GM19438 (cell line): ENCODE data around the gene ABI3BP.

Source experiments
- ATAC-seq: cut with Tn5 transposase; IDR thresholded peaks from one replicate; pipeline ENCODE4 v1.9.1; 2021; ENCODE audit warnings: low read depth; ENCODE audit not compliant: unreplicated experiment

The ABI3BP gene

GRCh38 chr3:100702082-100702979, 290.9 kb downstream of the ABI3BP start:
- no peak for ATAC-seq

- no peak for ATAC-seq
Observed at GRCh38 chr3:100700708-100701107, 292.5 kb downstream of the ABI3BP start.
